GM19240 (cell line): Measurements from ENCODE around the gene CCDC47.

Source experiments
- DNase-seq: peaks from one replicate; pipeline ENCODE4 v3.0.0; 2011; ENCODE audit warnings: low spot score; ENCODE audit not compliant: insufficient read length

The CCDC47 gene

GRCh38 chr17:63698381-63698885, 75.0 kb downstream of the CCDC47 start:
- DNase-seq, result no peak

- DNase-seq, result peak; percentile 57
Observed at GRCh38 chr17:63697341-63698286, 75.8 kb downstream of the CCDC47 start.

DNA sequence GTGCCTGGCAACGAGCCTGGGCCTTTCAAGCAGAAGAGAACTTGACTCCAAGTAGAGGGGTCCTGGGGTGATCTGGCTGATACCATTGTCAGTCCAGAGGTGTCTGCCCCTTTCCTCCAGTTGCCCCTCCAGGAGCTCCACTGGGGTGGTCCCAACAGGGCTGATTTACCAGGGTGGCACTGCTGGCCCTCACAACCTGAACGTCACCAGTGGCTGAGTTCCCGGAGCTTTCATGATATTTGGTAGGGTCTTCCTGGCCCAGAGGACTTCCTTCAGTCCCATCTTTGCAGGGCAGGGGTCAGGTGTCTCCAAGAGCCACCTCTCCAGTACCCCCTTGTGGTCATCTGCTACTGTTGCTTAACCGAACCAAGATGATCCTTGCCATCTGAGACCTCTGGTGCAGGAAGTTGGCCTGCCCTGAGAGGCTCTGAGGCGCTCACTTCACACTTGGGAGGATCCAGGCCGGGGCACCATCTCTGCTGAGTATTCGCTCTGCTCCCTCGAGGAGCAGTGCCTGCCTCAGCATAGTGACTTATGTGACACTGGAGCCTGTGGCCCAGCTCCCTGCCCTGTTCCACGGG, 76.9 kb downstream of the CCDC47 start:
- DNase-seq, result peak; percentile 30

DNA sequence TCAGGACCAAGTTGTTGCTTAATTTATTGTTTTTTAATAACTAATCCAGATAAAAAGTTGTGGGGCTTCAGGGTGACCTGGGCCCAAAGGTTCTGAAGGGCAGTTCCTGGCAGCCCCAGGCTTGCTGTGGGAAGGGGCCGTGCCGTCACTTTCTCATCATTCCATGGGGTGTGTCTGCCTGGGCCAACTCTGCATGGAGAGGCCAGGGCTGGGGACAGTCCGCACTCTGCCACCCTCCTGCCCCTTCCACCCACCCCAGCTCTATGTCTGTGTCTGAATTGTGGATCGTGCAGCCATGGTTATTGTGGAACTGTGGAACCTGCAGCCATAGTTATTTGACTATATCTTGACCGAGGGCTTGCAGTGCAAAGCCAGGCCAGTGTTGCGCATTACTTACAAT, 77.5 kb downstream of the CCDC47 start:
- no peak for DNase-seq
